HG03025 (cell line): ENCODE data around the gene ADAMTSL3.
"Not testable (repeated sequence)": the region's sequence is repeated elsewhere in the genome, so short reads cannot be mapped to it uniquely, and the experiment has no call there.

Experiments
- ATAC-seq: cut with Tn5 transposase; IDR thresholded peaks from one replicate; pipeline ENCODE4 v1.9.1; 2021; ENCODE audit warnings: mild to moderate bottlenecking, moderate library complexity; ENCODE audit not compliant: unreplicated experiment, low FRiP score

The ADAMTSL3 gene

DNA sequence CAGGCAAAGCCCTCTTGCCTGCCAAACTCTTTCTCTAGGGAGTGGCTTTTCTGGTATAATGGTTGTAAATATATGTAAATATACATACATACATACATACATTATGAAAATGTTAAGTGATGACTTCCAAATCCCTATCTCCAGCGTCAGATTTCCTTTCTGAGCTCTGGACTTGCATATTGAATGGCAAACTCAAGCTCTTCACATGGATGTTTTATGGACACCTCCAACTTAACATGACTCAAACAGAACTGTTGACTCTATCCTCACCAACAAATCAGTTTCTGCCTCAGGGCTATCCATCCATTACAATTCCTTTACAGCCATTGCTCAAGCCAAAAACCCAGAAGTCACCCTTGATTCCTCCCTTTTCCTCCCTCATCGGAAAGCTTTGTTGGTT, 45.1 kb downstream of the ADAMTSL3 start:
- no peak for ATAC-seq

- ATAC-seq: no peak
Measured at GRCh38 chr15:83700082-83700481, 46.2 kb downstream of the ADAMTSL3 start.

GRCh38 chr15:83702314-83702713, 48.4 kb downstream of the ADAMTSL3 start:
- not testable (repeated sequence) for ATAC-seq

- ATAC-seq: no peak
Measured at GRCh38 chr15:83708328-83708727, 54.4 kb downstream of the ADAMTSL3 start.

DNA sequence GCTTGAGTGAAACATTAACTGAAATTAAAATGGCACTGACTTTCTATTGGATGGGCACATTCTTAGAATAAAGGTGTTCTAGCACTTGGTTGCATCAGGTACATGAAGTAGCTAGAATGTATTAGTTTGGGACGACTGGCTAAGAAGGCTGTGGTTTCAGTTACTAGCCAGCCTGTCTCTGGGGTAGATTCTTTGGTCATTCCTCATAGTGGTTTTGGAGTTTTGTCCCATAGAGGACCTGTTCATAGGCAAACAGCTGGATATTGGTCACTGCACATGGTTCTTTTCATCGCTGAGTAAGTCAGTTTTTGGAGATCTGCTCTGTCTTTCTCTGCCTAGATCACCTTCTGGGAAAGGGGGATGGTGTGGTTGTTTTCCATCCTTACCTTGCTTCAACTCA, 55.3 kb downstream of the ADAMTSL3 start:
- ATAC-seq: no peak

GRCh38 chr15:83709811-83710210, 55.9 kb downstream of the ADAMTSL3 start:
- ATAC-seq: no peak

- ATAC-seq: no peak
Measured at GRCh38 chr15:83710452-83710851, 56.5 kb downstream of the ADAMTSL3 start.

- no peak for ATAC-seq
Measured at GRCh38 chr15:83711236-83711635, 57.3 kb downstream of the ADAMTSL3 start.

GRCh38 chr15:83713242-83713641, 59.3 kb downstream of the ADAMTSL3 start:
- ATAC-seq: no peak

DNA sequence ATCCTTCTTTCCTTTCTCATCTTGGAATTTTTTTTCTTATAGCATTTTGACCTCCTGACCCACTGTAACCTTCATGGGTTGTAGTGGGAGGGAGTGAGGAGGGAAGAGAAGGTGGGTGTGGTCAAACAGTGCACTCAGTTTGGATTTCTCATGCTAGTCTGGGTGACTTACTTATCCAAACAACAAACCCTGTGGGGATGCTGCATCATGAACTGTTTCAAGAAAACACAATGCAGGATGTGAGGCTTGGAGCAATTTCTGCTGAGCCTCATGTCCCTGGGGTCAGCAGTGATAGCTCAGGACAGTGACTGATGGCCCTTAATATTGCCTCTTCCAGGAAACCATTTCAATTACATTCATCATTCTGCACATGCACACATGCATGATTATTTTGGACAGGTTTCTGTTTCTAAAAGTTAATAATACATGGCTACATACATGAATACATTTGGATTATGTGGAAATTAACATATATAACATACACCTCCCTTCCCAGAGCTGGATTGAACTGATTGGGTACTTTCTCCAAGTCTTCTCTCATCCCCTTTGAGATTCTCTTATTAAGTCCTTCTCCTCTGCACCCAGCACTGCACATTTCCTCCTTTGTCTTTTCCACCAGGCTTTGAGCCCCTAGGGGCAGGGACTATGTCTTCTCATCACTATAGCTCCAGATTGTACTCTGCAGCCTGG, 61.2 kb downstream of the ADAMTSL3 start:
- ATAC-seq: no peak

GRCh38 chr15:83716605-83717004, 62.7 kb downstream of the ADAMTSL3 start:
- ATAC-seq: no peak

- no peak for ATAC-seq
Measured at GRCh38 chr15:83717010-83717409, 63.1 kb downstream of the ADAMTSL3 start.

- no peak for ATAC-seq
Measured at GRCh38 chr15:83720468-83720867, 66.5 kb downstream of the ADAMTSL3 start.

DNA sequence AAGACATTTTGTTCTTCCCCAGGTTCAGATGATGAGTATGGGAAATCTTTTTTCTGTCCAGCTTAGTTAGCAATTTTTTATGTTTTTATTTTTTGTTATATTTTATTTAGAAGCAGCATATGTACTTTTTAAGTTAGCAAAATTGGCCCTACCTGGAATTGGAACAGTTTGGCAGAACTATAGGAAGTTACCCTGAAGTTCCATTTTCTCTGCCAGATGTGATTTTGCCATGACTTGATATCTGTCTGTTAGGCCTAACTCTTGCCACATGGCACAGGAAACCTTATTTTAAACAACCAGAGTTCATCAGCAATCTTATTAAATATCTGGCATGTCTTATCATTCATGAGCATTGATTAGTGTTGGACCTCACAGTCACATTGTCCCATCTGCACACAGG, 67.1 kb downstream of the ADAMTSL3 start:
- ATAC-seq: no peak

GRCh38 chr15:83721981-83722380, 68.1 kb downstream of the ADAMTSL3 start:
- ATAC-seq: no peak

- ATAC-seq: no peak
Measured at GRCh38 chr15:83723216-83723615, 69.3 kb downstream of the ADAMTSL3 start.

GRCh38 chr15:83732196-83732595, 78.3 kb downstream of the ADAMTSL3 start:
- ATAC-seq: no peak

DNA sequence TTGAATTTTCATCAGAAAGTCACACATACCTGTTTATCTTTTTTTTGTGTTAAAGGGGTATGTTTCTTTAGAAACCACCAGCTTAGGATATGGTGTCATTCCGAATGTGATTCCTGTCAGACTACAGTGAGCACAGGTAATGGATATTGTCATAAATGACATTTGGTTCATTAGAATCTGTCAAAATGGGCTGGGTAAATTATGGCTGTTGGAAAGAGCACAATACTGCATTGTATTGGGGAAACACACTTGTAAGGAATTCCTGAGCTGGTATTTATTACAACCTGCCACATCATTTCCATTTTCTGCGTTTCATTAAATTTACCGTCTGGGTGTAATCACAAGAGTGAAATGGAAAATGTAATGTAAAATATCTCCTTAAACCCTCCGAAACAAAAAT, 78.8 kb downstream of the ADAMTSL3 start:
- ATAC-seq: no peak

GRCh38 chr15:83733206-83733605, 79.3 kb downstream of the ADAMTSL3 start:
- no peak for ATAC-seq

DNA sequence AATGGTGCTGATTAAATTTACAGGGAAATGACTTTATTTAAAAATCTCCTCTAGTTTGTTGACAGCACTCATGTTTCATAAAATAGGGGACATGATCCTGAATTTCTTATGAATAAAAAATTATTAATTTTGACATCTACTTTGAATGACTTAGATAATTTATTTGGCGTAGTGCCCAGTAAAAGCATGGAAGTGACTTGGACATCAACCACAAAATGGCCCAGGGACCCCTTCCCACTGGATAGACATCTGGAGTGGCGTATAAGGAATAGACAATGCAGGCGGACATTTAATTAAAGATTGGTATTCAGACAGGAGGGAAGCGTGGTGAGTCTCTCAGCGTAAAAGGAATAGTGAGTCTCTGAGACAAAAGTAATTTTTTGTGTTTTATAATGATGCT, 79.8 kb downstream of the ADAMTSL3 start:
- ATAC-seq: no peak

DNA sequence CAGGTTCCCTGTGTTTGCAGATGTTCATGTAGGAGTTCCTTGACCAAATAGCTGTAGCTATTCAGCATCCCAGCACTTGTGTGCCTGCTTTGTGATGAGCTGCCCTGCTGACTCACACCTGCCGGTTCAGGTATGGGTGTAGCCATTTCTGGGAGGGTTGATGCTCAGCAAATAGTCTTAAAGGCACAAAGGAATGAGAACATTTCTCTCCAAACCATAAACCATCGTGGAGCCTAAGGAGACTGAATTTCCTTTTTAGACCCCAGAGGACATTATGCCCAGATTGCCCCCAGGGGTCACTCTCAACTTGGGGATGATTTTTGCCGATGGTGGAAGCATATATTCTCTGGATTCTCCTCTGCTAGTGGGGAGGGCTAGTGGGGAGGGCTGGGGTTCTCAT, 80.6 kb downstream of the ADAMTSL3 start:
- no peak for ATAC-seq

- no peak for ATAC-seq
Measured at GRCh38 chr15:83739629-83740028, 85.7 kb downstream of the ADAMTSL3 start.

GRCh38 chr15:83745771-83746170, 91.8 kb downstream of the ADAMTSL3 start:
- ATAC-seq: no peak
